ENCODE results near the gene MX1. TPM values are rescaled to one million over a fixed set of nuclear protein-coding genes. Genes with fewer than 3 reads are reported as not detected.

MX1 gene
- total RNA-seq, 1 donor from 2014 or later = 3.3 TPM

DNA sequence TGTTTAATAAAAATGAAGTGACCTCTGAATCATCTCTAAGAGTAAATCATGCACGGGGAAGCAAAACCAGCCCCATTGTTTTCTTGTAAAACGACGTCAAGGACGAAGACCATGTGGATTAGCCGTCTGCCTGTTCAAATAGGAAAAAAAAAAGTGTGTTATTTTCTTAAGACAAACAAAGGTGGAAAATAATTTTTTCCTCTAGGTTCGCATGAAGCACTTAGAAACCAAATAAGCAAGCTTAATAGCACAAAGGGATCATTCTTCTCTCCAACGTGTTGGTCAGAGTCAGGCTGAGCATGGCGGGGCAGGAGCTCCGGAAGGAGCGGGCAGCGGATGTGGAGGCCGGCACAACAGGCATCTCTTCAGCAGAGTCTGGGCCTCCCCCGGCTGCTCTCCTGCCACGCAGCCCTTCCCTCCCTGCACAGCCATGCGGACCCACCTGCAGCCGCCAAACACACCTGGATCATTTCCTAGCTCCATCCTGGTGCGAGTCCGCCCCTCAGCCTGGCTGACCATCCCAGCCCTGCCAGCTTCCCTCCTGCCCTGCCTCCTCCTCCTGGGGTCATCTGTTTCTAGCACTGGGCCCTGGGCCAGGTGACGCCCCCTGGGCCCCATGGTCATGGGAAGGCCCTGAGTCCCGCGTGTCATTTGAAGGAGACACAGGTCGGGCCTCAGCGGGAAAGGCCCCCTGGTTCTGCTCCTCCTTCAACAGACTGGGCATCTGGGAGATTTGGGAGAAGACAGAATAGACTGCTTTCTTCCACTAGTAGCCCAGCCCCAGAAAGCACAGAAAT, 40.2 kb downstream of the MX1 start:
- H3K27me3 Mint-ChIP-seq (ENCODE audit: low read depth) = no peaks in the 10 kb centered on the region
- H3K4me3 Mint-ChIP-seq = no peak overlapping the region
- peak overlapping the region; percentile 43 for H3K27ac Mint-ChIP-seq (ENCODE audit: unreplicated experiment)
- TF ChIP-seq, protein P1, sequence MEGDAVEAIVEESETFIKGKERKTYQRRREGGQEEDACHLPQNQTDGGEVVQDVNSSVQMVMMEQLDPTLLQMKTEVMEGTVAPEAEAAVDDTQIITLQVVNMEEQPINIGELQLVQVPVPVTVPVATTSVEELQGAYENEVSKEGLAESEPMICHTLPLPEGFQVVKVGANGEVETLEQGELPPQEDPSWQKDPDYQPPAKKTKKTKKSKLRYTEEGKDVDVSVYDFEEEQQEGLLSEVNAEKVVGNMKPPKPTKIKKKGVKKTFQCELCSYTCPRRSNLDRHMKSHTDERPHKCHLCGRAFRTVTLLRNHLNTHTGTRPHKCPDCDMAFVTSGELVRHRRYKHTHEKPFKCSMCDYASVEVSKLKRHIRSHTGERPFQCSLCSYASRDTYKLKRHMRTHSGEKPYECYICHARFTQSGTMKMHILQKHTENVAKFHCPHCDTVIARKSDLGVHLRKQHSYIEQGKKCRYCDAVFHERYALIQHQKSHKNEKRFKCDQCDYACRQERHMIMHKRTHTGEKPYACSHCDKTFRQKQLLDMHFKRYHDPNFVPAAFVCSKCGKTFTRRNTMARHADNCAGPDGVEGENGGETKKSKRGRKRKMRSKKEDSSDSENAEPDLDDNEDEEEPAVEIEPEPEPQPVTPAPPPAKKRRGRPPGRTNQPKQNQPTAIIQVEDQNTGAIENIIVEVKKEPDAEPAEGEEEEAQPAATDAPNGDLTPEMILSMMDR (conservative IDR thresholded peaks at IDR 0.05) = no peak
- H3K9me3 Mint-ChIP-seq = peaks cover 11% of the 10 kb centered on the region
- DNase-seq (ENCODE audit: low read depth, low spot score) = no peak
- peaks cover 6% of the 10 kb centered on the region for H3K36me3 Mint-ChIP-seq (ENCODE audit: low read depth)
- peaks cover 11% of the 10 kb centered on the region for H3K4me1 Mint-ChIP-seq

DNA sequence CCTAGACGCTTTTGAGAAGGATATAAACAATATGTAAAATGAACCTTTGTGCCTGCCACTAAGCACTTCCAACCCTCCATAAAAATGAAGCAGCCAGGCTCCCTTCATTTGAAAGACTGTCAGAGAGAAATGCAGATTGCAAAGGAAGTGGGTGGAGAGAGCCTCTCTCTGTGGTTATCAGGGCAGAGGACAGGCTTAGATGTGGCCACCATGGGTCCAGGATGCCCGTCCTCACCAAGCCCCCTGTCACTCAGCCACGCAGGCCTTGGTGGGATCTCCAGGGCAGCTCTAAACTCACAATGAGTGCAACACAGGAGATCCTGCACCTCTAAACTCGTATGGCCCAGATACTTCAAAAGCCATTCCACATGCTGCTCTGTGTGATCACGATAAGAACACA, 44.0 kb downstream of the MX1 start:
- H3K4me3 Mint-ChIP-seq = no peak overlapping the region
- peaks cover 11% of the 10 kb centered on the region for H3K4me1 Mint-ChIP-seq
- peak overlapping the region; percentile 69 for H3K27ac Mint-ChIP-seq (ENCODE audit: unreplicated experiment)
- no peaks in the 10 kb centered on the region for H3K36me3 Mint-ChIP-seq (ENCODE audit: low read depth)
- DNase-seq (ENCODE audit: low read depth, low spot score) = no peak
- H3K9me3 Mint-ChIP-seq = no peaks in the 10 kb centered on the region
- no peaks in the 10 kb centered on the region for H3K27me3 Mint-ChIP-seq (ENCODE audit: low read depth)
- TF ChIP-seq, protein P1 (conservative IDR thresholded peaks at IDR 0.05) = no peak

DNA sequence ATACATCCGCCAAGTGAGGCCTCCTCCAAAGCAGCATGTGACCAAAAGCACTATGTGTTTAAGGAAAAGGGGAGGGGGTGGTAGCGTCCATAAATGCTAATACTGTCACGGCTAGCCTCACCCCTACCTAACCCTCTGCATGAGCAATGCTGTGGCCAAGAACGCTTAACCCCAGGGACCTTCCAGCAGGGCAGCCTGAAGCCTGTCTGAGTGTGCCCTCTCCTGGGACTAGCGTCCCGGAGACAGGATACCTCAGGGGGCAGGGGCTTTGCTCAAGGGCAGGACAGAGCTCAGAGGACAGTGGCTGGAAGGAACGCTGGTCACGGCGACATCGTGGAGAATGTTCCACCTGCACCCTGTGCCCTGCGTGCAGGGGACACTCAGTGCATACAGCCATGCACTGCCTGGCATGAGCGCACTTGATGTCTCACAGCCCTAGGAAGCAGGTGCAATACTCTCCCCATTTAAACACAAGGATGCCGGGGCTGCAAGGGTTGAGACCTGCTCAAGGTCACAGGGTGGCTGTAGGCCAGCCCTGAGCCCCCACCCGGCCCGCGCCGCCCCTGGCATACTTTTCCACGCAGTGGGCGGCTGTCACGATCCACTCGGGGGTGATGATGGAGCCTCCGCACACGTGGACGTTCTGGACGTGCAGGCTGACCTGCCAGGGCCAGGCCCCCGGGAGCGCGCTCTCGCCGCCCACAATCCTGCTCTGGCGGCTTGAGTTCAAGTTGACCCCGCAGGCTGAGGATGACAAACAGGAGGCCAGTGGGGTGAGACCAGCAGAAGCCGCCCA, 46.9 kb downstream of the MX1 start:
- H3K4me1 Mint-ChIP-seq = peaks cover 21% of the 10 kb centered on the region
- no peak for DNase-seq (ENCODE audit: low read depth, low spot score)
- H3K4me3 Mint-ChIP-seq = no peak overlapping the region
- H3K9me3 Mint-ChIP-seq = no peaks in the 10 kb centered on the region
- H3K36me3 Mint-ChIP-seq (ENCODE audit: low read depth) = no peaks in the 10 kb centered on the region
- H3K27ac Mint-ChIP-seq (ENCODE audit: unreplicated experiment) = no peak overlapping the region
- TF ChIP-seq, protein P1 (conservative IDR thresholded peaks at IDR 0.05) = no peak
- no peaks in the 10 kb centered on the region for H3K27me3 Mint-ChIP-seq (ENCODE audit: low read depth)

DNA sequence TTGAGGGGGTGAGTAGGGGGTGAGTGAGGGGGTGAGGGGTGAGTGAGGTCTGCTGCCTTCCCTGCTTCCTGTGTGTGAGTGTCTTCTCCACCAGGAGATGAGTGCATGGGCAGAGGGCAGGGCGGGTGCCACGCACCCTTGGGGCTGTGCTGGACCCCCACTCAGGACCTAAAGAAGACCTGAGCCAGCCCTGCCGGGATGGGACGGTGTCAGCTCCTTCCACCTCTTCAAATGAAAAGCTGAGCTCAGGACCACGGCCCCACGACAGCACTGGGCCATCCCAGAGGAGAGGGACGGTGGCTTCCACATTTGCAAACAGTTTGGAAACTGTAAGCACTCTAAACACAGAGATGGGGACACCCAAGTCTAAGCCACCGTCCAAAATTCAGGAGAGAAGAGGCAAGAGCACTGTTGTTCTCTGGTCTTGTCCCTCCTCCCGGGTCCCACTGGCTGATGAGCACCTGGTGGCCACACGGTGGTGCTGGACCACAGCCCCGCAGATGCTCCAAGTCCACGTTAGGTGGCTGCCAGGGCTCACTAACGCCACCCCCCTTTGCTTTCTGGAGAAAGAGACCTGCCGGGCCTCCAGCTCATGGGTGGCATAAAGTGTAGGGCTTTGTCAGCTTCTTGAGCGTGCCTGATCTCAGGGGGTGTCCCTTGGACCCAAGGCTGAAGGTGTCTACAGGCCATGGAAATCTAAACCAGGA, 49.8 kb downstream of the MX1 start:
- Mint-ChIP-seq H3K27me3 (ENCODE audit: low read depth) (no peaks in the 10 kb centered on the region), H3K36me3 (ENCODE audit: low read depth) (no peaks in the 10 kb centered on the region), H3K27ac (ENCODE audit: unreplicated experiment) (no peak overlapping the region), H3K4me1 (peaks cover 25% of the 10 kb centered on the region), H3K4me3 (no peak overlapping the region), H3K9me3 (no peaks in the 10 kb centered on the region)
- TF ChIP-seq, protein P1 (conservative IDR thresholded peaks at IDR 0.05) = no peak
- DNase-seq (ENCODE audit: low read depth, low spot score) = no peak

DNA sequence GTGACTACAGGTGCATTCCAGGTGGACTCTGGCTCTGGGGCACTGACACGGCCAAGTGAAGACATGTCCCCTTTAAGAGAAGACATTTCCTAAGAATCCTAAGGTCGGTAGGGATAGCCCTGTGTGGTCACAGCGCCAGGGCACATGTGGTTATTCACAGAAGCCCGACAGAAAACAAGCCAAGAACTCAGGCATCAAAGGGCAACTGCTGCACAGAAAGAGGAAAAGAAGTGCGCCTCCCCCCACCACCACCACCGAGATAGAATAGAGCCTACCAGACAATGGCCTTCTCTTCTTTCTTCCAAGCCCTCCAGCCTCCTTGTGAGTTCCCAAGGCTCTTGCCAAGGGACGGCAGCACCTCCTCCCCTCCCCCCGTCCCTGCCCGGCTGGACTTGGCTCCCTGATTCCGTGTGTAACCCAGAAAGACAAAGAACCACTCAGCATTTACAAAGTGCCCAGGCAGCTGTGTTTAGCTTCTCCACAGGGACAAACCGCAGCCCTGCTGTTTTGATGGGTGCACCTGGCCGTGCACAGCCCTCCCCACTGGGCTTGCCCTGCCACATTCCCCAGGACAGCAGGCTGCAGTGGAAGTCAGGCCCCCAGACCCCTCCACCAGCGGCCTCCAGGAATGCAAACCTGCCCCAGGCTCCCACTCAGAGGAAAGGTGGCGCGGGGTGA, 51.7 kb downstream of the MX1 start:
- no peaks in the 10 kb centered on the region for H3K36me3 Mint-ChIP-seq (ENCODE audit: low read depth)
- TF ChIP-seq, protein P1 (conservative IDR thresholded peaks at IDR 0.05) = no peak
- peak; percentile 22 for DNase-seq (ENCODE audit: low read depth, low spot score)
- H3K27ac Mint-ChIP-seq (ENCODE audit: unreplicated experiment) = no peak overlapping the region
- H3K4me3 Mint-ChIP-seq = no peak overlapping the region
- peaks cover 29% of the 10 kb centered on the region for H3K4me1 Mint-ChIP-seq
- H3K9me3 Mint-ChIP-seq = no peaks in the 10 kb centered on the region
- H3K27me3 Mint-ChIP-seq (ENCODE audit: low read depth) = no peaks in the 10 kb centered on the region
